ENCODE results near the gene PPARD.

Gene PPARD

DNA sequence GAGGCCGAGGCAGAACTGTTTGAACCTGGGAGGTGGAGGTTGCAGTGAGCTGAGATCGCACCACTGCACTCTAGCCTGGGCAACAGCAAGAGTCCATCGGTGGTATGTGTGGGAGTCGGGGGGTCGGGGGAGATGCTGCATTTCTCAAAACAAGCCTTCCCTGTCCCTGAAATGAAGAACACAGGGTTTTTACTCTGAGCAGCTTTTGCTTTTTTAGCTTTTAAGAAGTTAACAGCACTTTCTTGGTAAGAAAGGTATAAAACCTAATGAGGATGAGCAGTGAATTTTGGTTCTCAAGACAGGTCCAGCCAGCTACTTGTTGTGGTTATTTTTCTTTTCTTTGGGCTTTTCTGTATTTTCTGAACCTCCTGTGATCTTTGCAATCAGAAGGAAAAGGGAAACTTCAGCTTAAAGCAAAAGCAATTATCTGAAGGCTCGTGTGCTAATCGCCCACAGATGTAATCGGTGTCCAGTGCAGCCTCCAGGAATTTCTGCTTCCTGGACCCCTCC, 129.5 kb downstream of the PPARD start:
- Histone ChIP-seq H2BK12ac (ENCODE audit: low read length in 2 of 2) (no peak overlapping the region), H3K4me2 (ENCODE audit: low read length, poor library complexity, severe bottlenecking) (peak overlapping the region; percentile 19), H3K27me3 (ENCODE audit: control insufficient read depth in 1 of 2, insufficient read depth in 1 of 2, low read length in 2 of 2) (no peaks in the 10 kb centered on the region), H3K27ac (ENCODE audit: low read length, poor library complexity, severe bottlenecking) (peak overlapping the region; percentile 8), H4K8ac (ENCODE audit: low read length) (peak overlapping the region; percentile 19), H3K4me3 (ENCODE audit: insufficient read depth in 1 of 2, low read depth in 1 of 2, low read length in 2 of 2) (no peak overlapping the region), H3K9ac (ENCODE audit: low read length) (peak overlapping the region; percentile 43), H2BK120ac (ENCODE audit: low read depth, low read length) (no peak overlapping the region), H3K4me1 (ENCODE audit: control insufficient read depth, insufficient read depth, low read depth, low read length) (peaks cover 19% of the 10 kb centered on the region), H2AK5ac (ENCODE audit: low read length, severe bottlenecking) (no peak overlapping the region), H3K23ac (ENCODE audit: low read length in 2 of 2) (no peak overlapping the region), H3K36me3 (ENCODE audit: control insufficient read depth in 1 of 2, insufficient read depth in 2 of 2, low read depth in 1 of 2, low read length in 2 of 2) (peaks cover 66 to 67% of the 10 kb centered on the region in 2 experiments), H2AFZ (ENCODE audit: low read depth, low read length) (no peak overlapping the region), H3K4ac (ENCODE audit: low read depth in 1 of 2, low read length in 2 of 2) (no peak overlapping the region), H2BK5ac (ENCODE audit: low read depth, low read length, poor library complexity, severe bottlenecking) (no peak overlapping the region), H3K18ac (ENCODE audit: low read depth in 1 of 2, low read length in 2 of 2) (no peak overlapping the region), H3K14ac (ENCODE audit: low read length in 2 of 2) (no peak overlapping the region), H4K91ac (ENCODE audit: low read length) (no peak overlapping the region), H2BK15ac (ENCODE audit: low read depth, poor library complexity, severe bottlenecking) (no peak overlapping the region), H3K79me1 (replicated peaks; ENCODE audit: low read length, poor library complexity, severe bottlenecking) (peaks cover 9% of the 10 kb centered on the region), H3K9me3 (ENCODE audit: control insufficient read depth, low read length) (no peaks in the 10 kb centered on the region)
- DNase-seq: no peak
- WGBS: 61% methylated on average over 5 of the region's 8 CpGs

DNA sequence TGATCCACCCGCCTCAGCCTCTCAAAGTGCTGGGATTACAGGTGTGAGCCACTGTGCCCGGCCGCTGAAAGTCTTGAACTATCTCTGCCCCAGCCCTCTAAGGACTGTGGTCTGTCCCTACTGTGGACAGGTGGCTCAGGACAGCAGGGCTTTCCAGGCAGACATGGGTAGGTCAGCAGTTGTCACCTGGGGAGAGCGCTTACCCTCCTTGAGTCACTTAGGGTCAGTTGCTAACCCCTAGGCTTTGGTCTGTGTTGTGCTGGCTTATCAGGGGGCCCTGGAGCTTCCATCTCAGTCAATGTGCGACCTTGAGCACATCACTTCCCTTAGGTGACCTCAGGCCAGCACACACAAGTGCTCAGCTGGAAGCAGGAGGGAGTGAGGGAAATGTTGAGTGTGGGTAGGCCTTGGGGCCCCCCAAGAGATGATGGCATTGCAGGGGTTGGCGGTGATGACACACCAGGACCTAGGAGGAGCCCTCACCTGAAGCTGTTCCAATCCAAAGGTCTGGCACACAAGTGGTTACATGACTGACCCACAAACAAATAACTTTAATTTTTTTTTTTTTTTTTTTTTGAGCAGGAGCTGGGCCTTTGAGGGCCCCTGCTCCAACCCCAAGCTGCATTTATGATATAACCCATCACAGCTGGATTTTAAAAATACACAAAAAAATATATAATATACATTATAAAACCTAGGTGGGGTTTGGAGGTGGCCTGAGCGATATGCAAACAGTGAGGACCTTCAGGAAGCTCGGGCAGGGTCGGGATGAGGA, 130.9 kb downstream of the PPARD start:
- DNase-seq: no peak
- H2AK5ac ChIP-seq (ENCODE audit: low read length, severe bottlenecking): no peak overlapping the region
- H3K36me3 ChIP-seq (ENCODE audit: control insufficient read depth in 1 of 2, insufficient read depth in 2 of 2, low read depth in 1 of 2, low read length in 2 of 2): peaks cover 77 to 80% of the 10 kb centered on the region in 2 experiments
- no peak overlapping the region for H3K4me2 ChIP-seq (ENCODE audit: low read length, poor library complexity, severe bottlenecking)
- no peak overlapping the region for H3K18ac ChIP-seq (ENCODE audit: low read depth in 1 of 2, low read length in 2 of 2)
- H3K27me3 ChIP-seq (ENCODE audit: control insufficient read depth in 1 of 2, insufficient read depth in 1 of 2, low read length in 2 of 2): no peaks in the 10 kb centered on the region
- H2BK12ac ChIP-seq (ENCODE audit: low read length in 2 of 2): no peak overlapping the region
- no peak overlapping the region for H3K4ac ChIP-seq (ENCODE audit: low read depth in 1 of 2, low read length in 2 of 2)
- H3K79me1 ChIP-seq (replicated peaks; ENCODE audit: low read length, poor library complexity, severe bottlenecking): peaks cover 10% of the 10 kb centered on the region
- H2BK5ac ChIP-seq (ENCODE audit: low read depth, low read length, poor library complexity, severe bottlenecking): no peak overlapping the region
- no peak overlapping the region for H2BK120ac ChIP-seq (ENCODE audit: low read depth, low read length)
- H2AFZ ChIP-seq (ENCODE audit: low read depth, low read length): no peak overlapping the region
- H2BK15ac ChIP-seq (ENCODE audit: low read depth, poor library complexity, severe bottlenecking): no peak overlapping the region
- no peak overlapping the region for H3K23ac ChIP-seq (ENCODE audit: low read length in 2 of 2)
- no peaks in the 10 kb centered on the region for H3K9me3 ChIP-seq (ENCODE audit: control insufficient read depth, low read length)
- H4K91ac ChIP-seq (ENCODE audit: low read length): no peak overlapping the region
- H4K8ac ChIP-seq (ENCODE audit: low read length): peak overlapping the region; percentile 59
- no peak overlapping the region for H3K14ac ChIP-seq (ENCODE audit: low read length in 2 of 2)
- H3K4me1 ChIP-seq (ENCODE audit: control insufficient read depth, insufficient read depth, low read depth, low read length): peaks cover 16% of the 10 kb centered on the region
- no peak overlapping the region for H3K9ac ChIP-seq (ENCODE audit: low read length)
- H3K27ac ChIP-seq (ENCODE audit: low read length, poor library complexity, severe bottlenecking): peak overlapping the region; percentile 8
- WGBS: 81% methylated on average over 6 of the region's 9 CpGs
- H3K4me3 ChIP-seq (ENCODE audit: insufficient read depth in 1 of 2, low read depth in 1 of 2, low read length in 2 of 2): no peak overlapping the region

DNA sequence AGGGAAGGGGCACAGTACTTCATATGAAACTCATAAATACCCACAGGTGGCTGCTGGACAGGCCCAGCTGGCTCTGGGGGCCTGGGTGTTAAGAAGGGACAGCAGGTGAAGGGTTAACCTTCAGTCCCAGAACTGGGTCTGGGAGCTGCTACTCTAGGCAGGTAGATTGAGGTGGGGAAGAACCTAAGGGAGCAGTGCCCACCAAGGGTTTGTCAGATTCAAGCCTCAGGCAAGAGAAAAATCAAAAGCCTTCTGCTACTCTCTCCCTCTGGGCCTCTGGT, 131.4 kb downstream of the PPARD start:
- no peaks in the 10 kb centered on the region for H3K9me3 ChIP-seq (ENCODE audit: control insufficient read depth, low read length)
- no peak overlapping the region for H2BK12ac ChIP-seq (ENCODE audit: low read length in 2 of 2)
- DNase-seq: no peak
- no peak overlapping the region for H2BK5ac ChIP-seq (ENCODE audit: low read depth, low read length, poor library complexity, severe bottlenecking)
- H3K23ac ChIP-seq (ENCODE audit: low read length in 2 of 2): no peak overlapping the region
- no peak overlapping the region for H4K91ac ChIP-seq (ENCODE audit: low read length)
- H3K27me3 ChIP-seq (ENCODE audit: control insufficient read depth in 1 of 2, insufficient read depth in 1 of 2, low read length in 2 of 2): no peaks in the 10 kb centered on the region
- H4K8ac ChIP-seq (ENCODE audit: low read length): no peak overlapping the region
- no peak overlapping the region for H2BK120ac ChIP-seq (ENCODE audit: low read depth, low read length)
- H3K18ac ChIP-seq (ENCODE audit: low read depth in 1 of 2, low read length in 2 of 2): no peak overlapping the region
- H3K4me2 ChIP-seq (ENCODE audit: low read length, poor library complexity, severe bottlenecking): no peak overlapping the region
- peaks cover 10% of the 10 kb centered on the region for H3K79me1 ChIP-seq (replicated peaks; ENCODE audit: low read length, poor library complexity, severe bottlenecking)
- H3K36me3 ChIP-seq (ENCODE audit: control insufficient read depth in 1 of 2, insufficient read depth in 2 of 2, low read depth in 1 of 2, low read length in 2 of 2): peaks cover 81% of the 10 kb centered on the region in 2 experiments
- H2BK15ac ChIP-seq (ENCODE audit: low read depth, poor library complexity, severe bottlenecking): no peak overlapping the region
- H3K4ac ChIP-seq (ENCODE audit: low read depth in 1 of 2, low read length in 2 of 2): no peak overlapping the region
- H2AFZ ChIP-seq (ENCODE audit: low read depth, low read length): no peak overlapping the region
- H3K4me1 ChIP-seq (ENCODE audit: control insufficient read depth, insufficient read depth, low read depth, low read length): peaks cover 16% of the 10 kb centered on the region
- no peak overlapping the region for H3K14ac ChIP-seq (ENCODE audit: low read length in 2 of 2)
- no peak overlapping the region for H3K9ac ChIP-seq (ENCODE audit: low read length)
- no peak overlapping the region for H3K27ac ChIP-seq (ENCODE audit: low read length, poor library complexity, severe bottlenecking)
- H3K4me3 ChIP-seq (ENCODE audit: insufficient read depth in 1 of 2, low read depth in 1 of 2, low read length in 2 of 2): no peak overlapping the region
- peak overlapping the region; percentile 22 for H2AK5ac ChIP-seq (ENCODE audit: low read length, severe bottlenecking)

DNA sequence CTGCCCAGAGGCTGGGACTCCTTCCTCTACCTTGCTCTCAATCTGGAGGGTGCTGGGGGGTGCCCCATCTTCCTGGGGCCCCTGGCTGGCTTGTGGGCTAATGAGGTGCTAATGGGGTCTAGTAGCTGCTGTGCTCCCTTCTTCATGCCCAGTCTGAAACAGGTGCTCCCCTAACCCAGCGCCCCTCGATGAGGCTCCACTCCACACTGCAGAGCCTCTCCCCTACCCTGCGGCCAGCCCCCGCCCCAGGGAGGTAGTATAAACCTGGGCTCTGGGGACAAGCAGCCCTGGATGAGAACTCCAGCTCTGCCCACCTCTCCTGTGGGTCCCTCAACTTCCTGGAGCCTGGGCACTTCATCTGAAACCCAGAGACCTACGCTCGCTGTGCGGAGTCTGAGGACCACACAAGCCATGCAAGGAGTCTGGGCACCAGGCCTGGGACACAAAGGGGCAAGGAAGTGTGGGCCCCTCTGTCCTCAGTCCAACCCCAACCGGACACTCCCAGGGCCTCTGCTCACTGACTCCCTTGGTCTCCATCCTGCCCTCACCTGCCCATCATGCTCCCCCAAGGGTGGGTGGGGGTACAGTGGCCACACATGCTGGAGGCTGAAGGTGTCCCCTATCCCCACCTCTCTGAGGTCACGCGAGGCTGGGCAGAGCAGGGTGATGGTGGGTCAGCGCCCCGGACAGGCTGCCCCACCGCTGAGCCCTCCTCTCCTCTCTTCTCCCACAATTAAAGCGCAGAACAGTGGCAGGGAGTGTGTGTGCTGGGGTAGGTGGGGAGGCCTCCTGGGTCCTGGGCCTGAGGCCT, 132.0 kb downstream of the PPARD start:
- H3K9ac ChIP-seq (ENCODE audit: low read length): no peak overlapping the region
- peaks cover 10% of the 10 kb centered on the region for H3K79me1 ChIP-seq (replicated peaks; ENCODE audit: low read length, poor library complexity, severe bottlenecking)
- H3K27ac ChIP-seq (ENCODE audit: low read length, poor library complexity, severe bottlenecking): no peak overlapping the region
- no peaks in the 10 kb centered on the region for H3K27me3 ChIP-seq (ENCODE audit: control insufficient read depth in 1 of 2, insufficient read depth in 1 of 2, low read length in 2 of 2)
- peak overlapping the region; percentile 22 for H2AK5ac ChIP-seq (ENCODE audit: low read length, severe bottlenecking)
- H4K8ac ChIP-seq (ENCODE audit: low read length): no peak overlapping the region
- H3K23ac ChIP-seq (ENCODE audit: low read length in 2 of 2): no peak overlapping the region
- WGBS: 96% methylated on average over 7 of the region's 14 CpGs
- H2BK15ac ChIP-seq (ENCODE audit: low read depth, poor library complexity, severe bottlenecking): no peak overlapping the region
- H3K4me2 ChIP-seq (ENCODE audit: low read length, poor library complexity, severe bottlenecking): no peak overlapping the region
- peaks cover 16% of the 10 kb centered on the region for H3K4me1 ChIP-seq (ENCODE audit: control insufficient read depth, insufficient read depth, low read depth, low read length)
- H3K9me3 ChIP-seq (ENCODE audit: control insufficient read depth, low read length): no peaks in the 10 kb centered on the region
- no peak overlapping the region for H2AFZ ChIP-seq (ENCODE audit: low read depth, low read length)
- no peak overlapping the region for H3K14ac ChIP-seq (ENCODE audit: low read length in 2 of 2)
- H3K36me3 ChIP-seq (ENCODE audit: control insufficient read depth in 1 of 2, insufficient read depth in 2 of 2, low read depth in 1 of 2, low read length in 2 of 2): peaks cover 80 to 86% of the 10 kb centered on the region in 2 experiments
- no peak overlapping the region for H3K4me3 ChIP-seq (ENCODE audit: insufficient read depth in 1 of 2, low read depth in 1 of 2, low read length in 2 of 2)
- H3K4ac ChIP-seq (ENCODE audit: low read depth in 1 of 2, low read length in 2 of 2): no peak overlapping the region
- no peak overlapping the region for H2BK5ac ChIP-seq (ENCODE audit: low read depth, low read length, poor library complexity, severe bottlenecking)
- no peak overlapping the region for H2BK12ac ChIP-seq (ENCODE audit: low read length in 2 of 2)
- H3K18ac ChIP-seq (ENCODE audit: low read depth in 1 of 2, low read length in 2 of 2): no peak overlapping the region
- no peak for DNase-seq
- H2BK120ac ChIP-seq (ENCODE audit: low read depth, low read length): no peak overlapping the region
- H4K91ac ChIP-seq (ENCODE audit: low read length): no peak overlapping the region
